HG03139 (cell line): ENCODE data around the gene P2RX7.
"Not testable (repeated sequence)": the region's sequence is repeated elsewhere in the genome, so short reads cannot be mapped to it uniquely, and the experiment has no call there.

Experiments
- ATAC-seq: cut with Tn5 transposase; IDR thresholded peaks from one replicate; pipeline ENCODE4 v1.9.1; 2021; ENCODE audit not compliant: unreplicated experiment

P2RX7 gene

GRCh38 chr12:121133838-121134237, 1.2 kb downstream of the P2RX7 start:
- no peak for ATAC-seq

- ATAC-seq: no peak
Measured at GRCh38 chr12:121135320-121135719, 2.6 kb downstream of the P2RX7 start.

- ATAC-seq: no peak
Measured at GRCh38 chr12:121137512-121137911, 4.8 kb downstream of the P2RX7 start.

GRCh38 chr12:121138284-121138683, 5.6 kb downstream of the P2RX7 start:
- ATAC-seq: no peak

GRCh38 chr12:121139286-121139685, 6.6 kb downstream of the P2RX7 start:
- no peak for ATAC-seq

- ATAC-seq: no peak
Measured at GRCh38 chr12:121142171-121142950, 9.7 kb downstream of the P2RX7 start.

- no peak for ATAC-seq
Measured at GRCh38 chr12:121144416-121144914, 11.8 kb downstream of the P2RX7 start.

- no peak for ATAC-seq
Measured at GRCh38 chr12:121145221-121145620, 12.5 kb downstream of the P2RX7 start.

GRCh38 chr12:121149289-121149688, 16.6 kb downstream of the P2RX7 start:
- not testable (repeated sequence) for ATAC-seq

- ATAC-seq: no peak
Measured at GRCh38 chr12:121154793-121155375, 22.2 kb downstream of the P2RX7 start.

- ATAC-seq: no peak
Measured at GRCh38 chr12:121156365-121156764, 23.7 kb downstream of the P2RX7 start.

GRCh38 chr12:121158085-121158484, 25.4 kb downstream of the P2RX7 start:
- ATAC-seq: no peak

- ATAC-seq: not testable (repeated sequence)
Measured at GRCh38 chr12:121158728-121159351, 26.2 kb downstream of the P2RX7 start.

GRCh38 chr12:121159467-121160307, 27.0 kb downstream of the P2RX7 start:
- no peak for ATAC-seq

- ATAC-seq: no peak
Measured at GRCh38 chr12:121162384-121162783, 29.7 kb downstream of the P2RX7 start.

GRCh38 chr12:121162985-121163384, 30.3 kb downstream of the P2RX7 start:
- ATAC-seq: no peak

GRCh38 chr12:121164839-121165238, 32.2 kb downstream of the P2RX7 start:
- not testable (repeated sequence) for ATAC-seq

- ATAC-seq: no peak
Measured at GRCh38 chr12:121165316-121165715, 32.6 kb downstream of the P2RX7 start.

GRCh38 chr12:121166356-121166755, 33.7 kb downstream of the P2RX7 start:
- ATAC-seq: no peak

- no peak for ATAC-seq
Measured at GRCh38 chr12:121167232-121167820, 34.6 kb downstream of the P2RX7 start.

- ATAC-seq: no peak
Measured at GRCh38 chr12:121167951-121168350, 35.3 kb downstream of the P2RX7 start.
